ENCODE measurements around the gene CAVIN4.

The CAVIN4 gene

GRCh38 chr9:100577776-100578448 is at the start of gene CAVIN4:
Gene CAVIN4 (plus strand): TSS chr9:100578079. CDS start chr9:100578144, 65 bp downstream.
- no peak for DNase-seq (ENCODE audit: low spot score)
- Histone ChIP-seq H3K4me3 (no peak within 1 kb of the TSS), H3K27ac (no peak within 1 kb of the TSS)
- no peak for TF ChIP-seq CTCF (IDR thresholded peaks at IDR 0.05)

- H3K27ac ChIP-seq: no peak overlapping the region
- TF ChIP-seq CTCF (IDR thresholded peaks at IDR 0.05): no peak
- no peak overlapping the region for H3K4me3 ChIP-seq
- DNase-seq (ENCODE audit: low spot score): no peak
Observed at GRCh38 chr9:100534401-100534800, 43.5 kb upstream of the CAVIN4 start.

DNA sequence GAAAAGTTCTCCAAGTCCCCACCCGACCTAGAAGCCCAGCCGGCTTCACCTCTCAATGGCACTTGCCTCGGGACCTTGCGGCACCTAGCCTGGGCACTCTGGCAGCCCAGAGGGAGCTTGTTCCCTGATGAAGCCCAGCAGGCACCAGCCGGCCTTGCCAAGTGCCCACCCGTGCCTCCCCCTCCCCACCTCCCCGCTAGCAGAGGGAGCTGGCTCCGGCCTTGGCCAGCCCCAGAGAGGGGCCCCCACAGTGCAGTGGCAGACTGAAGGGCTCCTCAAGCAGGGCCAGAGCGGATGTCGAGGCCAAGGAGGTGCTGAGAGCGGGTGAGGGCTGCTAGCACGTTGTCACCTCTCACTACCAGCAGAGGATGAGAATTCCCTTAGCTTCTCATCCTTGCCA is 37.6 kb upstream of the CAVIN4 start:
- no peak for TF ChIP-seq CTCF (IDR thresholded peaks at IDR 0.05)
- no peak overlapping the region for H3K4me3 ChIP-seq
- H3K27ac ChIP-seq: no peak overlapping the region
- no peak for DNase-seq (ENCODE audit: low spot score)

- H3K27ac ChIP-seq: no peak overlapping the region
Observed at GRCh38 chr9:100549048-100549447, 28.8 kb upstream of the CAVIN4 start.

GRCh38 chr9:100554935-100555401 is 22.9 kb upstream of the CAVIN4 start:
- TF ChIP-seq CTCF (IDR thresholded peaks at IDR 0.05): no peak
- no peak overlapping the region for H3K27ac ChIP-seq
- no peak for DNase-seq (ENCODE audit: low spot score)
- H3K4me3 ChIP-seq: no peak overlapping the region

More at GRCh38 chr9:100549048-100549447, 28.8 kb upstream of the CAVIN4 start:
- no peak overlapping the region for H3K4me3 ChIP-seq
- no peak for DNase-seq (ENCODE audit: low spot score)
- TF ChIP-seq CTCF (IDR thresholded peaks at IDR 0.05): no peak

GRCh38 chr9:100555471-100555870 is 22.4 kb upstream of the CAVIN4 start:
- Histone ChIP-seq H3K4me3 (no peak overlapping the region), H3K27ac (no peak overlapping the region)
- no peak for TF ChIP-seq CTCF (IDR thresholded peaks at IDR 0.05)
- no peak for DNase-seq (ENCODE audit: low spot score)

GRCh38 chr9:100557053-100557452 is 20.8 kb upstream of the CAVIN4 start:
- TF ChIP-seq CTCF (IDR thresholded peaks at IDR 0.05): no peak
- H3K4me3 ChIP-seq: no peak overlapping the region
- no peak for DNase-seq (ENCODE audit: low spot score)
- H3K27ac ChIP-seq: no peak overlapping the region

Data from coronary artery (tissue), 2 donors.